TTC549 (cell line): ENCODE results near the gene TAS2R46.
"Not testable (repeated sequence)": the region's sequence is repeated elsewhere in the genome, so short reads cannot be mapped to it uniquely, and the experiment has no call there.

Source experiments
- FAIRE-seq: peaks from 2 replicates; lab custom pipeline; 2012; peaks lifted over from hg19 to GRCh38; lab: Jason Lieb, UNC

Gene TAS2R46

GRCh38 chr12:11062194-11062593 lies at the start of gene TAS2R46:
Gene TAS2R46, minus strand, starts transcription at chr12:11062294. Its CDS starts 0 bp downstream, at chr12:11062294.
- FAIRE-seq, result peak; percentile 23

DNA sequence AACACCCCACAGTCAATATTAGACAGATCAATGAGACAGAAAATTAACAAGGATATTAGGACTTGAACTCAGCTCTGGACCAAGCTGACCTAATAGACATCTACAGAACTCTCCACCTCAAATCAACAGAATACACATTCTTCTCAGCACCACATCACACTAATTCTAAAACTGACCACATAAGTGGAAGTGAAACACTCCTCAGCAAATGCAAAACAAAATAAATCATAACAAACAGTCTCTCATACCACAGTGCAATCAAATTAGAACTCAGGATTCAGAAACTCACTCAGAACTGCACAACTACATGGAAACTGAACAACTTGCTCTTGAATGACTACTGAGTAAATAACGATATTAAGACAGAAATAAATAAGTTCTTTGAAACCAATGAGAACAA lies 49.1 kb upstream of the TAS2R46 start:
- not testable (repeated sequence) for FAIRE-seq

DNA sequence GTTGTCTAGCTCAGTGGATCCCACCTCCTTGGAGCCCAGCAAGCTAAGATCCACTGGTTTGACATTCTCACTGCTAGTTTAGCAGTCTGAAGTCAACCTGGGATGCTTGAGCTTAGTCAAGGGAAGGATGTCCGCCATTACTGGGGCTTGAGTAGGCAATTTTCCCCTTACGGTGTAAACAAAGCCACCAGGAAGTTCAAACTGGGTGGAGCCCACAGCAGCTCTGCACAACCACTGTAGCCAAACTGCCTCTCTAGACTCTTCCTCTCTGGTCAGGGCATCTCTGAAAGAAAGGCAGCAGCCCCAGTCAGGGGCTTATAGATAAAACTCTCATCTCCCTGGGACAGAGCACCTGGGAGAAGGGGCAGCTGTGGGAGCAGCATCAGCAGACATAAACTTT lies 46.8 kb upstream of the TAS2R46 start:
- no peak for FAIRE-seq

DNA sequence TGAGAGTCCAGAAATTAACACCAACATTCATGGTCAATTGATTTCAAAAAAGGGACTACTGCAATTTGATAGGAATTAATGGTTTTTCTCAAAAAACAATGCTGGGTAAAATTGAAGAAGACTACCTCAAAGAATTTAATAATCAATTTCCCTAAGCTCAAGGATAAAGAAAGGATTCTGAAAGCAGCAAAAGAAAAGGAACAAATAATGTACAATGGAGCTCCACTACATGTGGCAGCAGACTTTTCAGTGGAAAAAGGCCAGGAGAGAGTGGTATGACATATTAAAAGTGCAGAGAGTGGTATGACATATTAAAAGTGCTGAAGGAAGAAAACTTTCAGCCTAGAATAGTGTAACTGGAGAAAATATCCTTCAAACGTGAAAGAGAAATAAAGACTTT lies 45.6 kb upstream of the TAS2R46 start:
- no peak for FAIRE-seq

DNA sequence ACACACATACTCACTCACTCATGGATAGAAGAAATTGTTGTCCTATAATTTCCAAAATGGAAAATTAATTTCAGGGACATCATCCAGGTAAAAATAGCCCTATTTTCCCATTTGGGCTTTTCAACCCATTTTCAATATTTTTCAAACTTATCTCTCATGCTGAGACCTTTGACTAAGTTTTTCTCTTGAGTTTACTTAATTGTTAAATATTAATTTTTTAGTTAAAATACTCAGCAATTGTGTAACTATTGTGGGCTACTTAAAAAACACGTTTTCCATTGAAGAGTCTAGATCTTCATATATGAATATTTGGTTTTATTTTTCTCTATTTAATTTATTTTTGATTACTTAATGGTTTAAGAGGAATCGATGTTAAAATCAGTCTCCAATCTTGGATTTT lies 44.2 kb upstream of the TAS2R46 start:
- peak; percentile 47 for FAIRE-seq

- no peak for FAIRE-seq
Observed at GRCh38 chr12:11105546-11105945, 43.5 kb upstream of the TAS2R46 start.

GRCh38 chr12:11094910-11095309 lies 32.8 kb upstream of the TAS2R46 start:
- not testable (repeated sequence) for FAIRE-seq

- no peak for FAIRE-seq
Observed at GRCh38 chr12:11092128-11092527, 30.0 kb upstream of the TAS2R46 start, which contains the start of gene TAS2R43. Gene TAS2R43, minus strand, starts transcription at chr12:11092313. Its CDS starts 84 bp downstream, at chr12:11092229.

- no peak for FAIRE-seq
Observed at GRCh38 chr12:11089246-11089645, 27.2 kb upstream of the TAS2R46 start.

DNA sequence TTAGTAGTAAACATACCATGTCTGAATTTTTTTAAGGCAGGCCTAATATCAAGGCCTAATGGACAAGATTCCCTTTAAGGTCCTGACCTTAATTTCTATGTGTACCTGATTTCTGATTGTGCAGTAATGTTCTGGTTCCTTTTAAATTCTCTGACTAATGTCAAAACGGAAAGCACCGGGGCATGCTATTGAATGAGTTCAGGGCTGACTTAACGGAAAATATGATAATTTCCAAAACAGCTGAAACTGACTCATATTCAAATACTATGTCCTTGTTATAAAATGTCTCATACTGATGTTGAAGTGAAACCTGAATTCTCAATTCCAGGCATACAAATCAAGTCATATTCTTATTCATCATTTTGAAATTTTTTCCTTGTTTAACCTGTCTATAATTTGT lies 23.3 kb upstream of the TAS2R46 start:
- FAIRE-seq, result no peak

GRCh38 chr12:11081987-11082386 lies 19.9 kb upstream of the TAS2R46 start:
- FAIRE-seq, result no peak

GRCh38 chr12:11078246-11078645 lies 16.2 kb upstream of the TAS2R46 start:
- no peak for FAIRE-seq

DNA sequence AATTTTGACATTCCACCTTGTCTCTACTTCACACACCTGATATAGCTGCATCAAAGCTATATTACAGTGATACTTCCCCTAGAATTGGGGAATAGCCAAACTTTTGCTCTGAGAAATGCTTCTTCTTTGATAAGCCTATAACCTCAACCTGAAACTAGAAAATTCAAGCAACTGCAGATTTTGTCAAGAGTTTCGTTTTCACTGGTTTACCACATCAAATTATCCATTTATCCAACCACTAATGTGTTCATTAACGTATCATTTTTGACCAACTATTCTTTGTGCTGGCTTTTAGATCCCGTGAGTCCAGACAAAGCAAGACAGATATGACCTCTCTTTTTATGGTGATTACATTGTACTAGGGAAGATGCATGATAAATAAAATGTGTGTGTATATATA lies 13.5 kb upstream of the TAS2R46 start:
- FAIRE-seq, result no peak

GRCh38 chr12:11071414-11071813 lies 9.3 kb upstream of the TAS2R46 start:
- FAIRE-seq, result no peak

DNA sequence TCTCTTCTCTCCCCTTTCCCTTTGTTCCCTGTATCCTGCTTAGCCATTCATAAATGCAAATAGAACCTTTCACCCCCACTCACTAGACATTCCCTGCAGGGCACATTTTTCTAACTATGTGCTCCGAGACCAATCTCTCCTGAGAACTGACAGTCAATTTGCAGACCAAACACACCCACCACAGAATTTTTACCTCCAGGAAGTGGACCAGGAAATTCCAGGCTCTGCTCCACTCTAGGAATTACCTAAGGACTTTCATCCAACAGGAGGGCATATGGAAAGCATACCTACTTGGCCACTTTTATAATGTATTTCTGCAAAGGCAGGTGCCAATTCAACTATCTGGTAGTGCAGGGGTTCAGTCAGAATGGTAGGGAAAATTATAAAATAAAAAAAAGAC lies 8.9 kb upstream of the TAS2R46 start:
- no peak for FAIRE-seq

DNA sequence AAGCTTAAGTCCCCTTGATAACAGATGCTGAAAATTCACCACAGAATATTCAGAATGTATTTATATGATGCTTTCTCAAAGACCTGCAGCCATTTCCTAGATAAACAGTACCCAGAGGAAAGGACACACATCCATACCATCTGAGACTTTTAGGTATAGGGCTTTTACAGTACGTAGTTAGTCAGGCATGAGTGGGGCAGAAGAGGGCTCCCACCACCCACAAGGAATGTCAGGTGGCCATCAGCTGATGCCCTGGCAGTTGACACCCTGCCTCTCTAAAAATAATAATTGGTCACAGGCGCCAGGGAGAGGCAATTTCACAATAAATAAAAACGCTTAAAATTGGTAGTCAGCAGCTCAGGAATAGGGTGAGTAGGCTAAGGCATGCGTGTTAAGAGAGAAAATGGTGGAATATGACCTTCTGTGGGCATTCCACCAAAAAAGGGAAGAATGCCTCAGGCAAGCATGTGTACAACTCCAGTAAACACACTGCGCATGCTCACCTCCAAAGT lies 7.8 kb upstream of the TAS2R46 start:
- FAIRE-seq, result no peak

DNA sequence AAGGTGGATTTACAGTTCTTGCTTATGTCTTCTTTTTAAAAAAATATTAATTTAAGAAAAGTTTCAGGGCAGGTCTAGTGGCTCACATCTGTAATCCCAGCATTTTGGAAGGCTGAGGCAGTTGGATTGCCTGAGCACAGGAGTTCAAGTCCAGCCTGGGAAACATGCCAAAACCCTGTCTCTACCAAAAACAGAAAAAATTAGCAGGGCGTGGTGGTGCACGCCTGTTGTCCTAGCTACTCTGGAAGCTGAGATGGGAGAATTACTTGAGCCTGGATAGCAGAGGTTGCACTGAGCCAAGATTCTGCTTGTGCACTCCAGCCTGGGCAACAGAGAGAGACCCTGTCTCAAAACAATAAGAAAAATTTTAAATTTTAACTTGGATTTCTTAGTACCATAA lies 5.4 kb upstream of the TAS2R46 start:
- no peak for FAIRE-seq

DNA sequence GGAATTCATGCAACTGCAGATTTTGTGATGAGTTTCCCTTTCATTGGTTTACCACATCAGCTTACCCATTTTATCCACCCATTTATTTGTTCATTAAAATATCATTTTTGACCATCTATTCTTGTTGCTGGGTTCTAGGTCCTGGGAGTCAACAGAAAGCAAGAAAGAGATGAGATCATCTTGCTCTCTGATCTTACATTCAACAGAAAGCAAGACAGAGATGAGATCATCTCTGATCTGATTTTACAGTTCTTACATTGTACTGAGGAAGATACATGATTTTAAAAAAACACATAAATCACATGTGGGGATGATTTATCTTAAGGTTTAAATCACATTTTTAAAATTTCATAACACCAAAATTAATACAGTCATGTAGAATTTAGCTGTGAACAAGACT lies 2.3 kb downstream of the TAS2R46 start:
- no peak for FAIRE-seq

DNA sequence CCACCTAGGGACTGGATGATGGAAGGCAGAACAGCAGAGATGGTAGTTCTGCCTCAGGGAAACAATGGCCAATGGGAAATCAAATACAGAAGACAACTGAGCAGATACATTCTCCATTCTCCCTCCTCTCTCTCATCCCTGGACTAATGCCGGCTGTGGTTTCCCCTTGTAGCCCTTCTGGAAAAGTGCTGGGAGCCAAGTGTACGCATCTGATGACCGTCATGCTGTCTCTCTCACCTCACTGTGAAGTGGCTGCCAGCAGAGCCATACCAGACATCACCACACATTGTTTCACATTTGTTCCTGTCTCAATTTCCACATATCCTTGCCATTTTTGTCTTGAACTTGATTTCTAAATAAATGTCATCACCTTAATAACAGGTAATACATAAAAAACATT lies 3.1 kb downstream of the TAS2R46 start:
- FAIRE-seq, result no peak

DNA sequence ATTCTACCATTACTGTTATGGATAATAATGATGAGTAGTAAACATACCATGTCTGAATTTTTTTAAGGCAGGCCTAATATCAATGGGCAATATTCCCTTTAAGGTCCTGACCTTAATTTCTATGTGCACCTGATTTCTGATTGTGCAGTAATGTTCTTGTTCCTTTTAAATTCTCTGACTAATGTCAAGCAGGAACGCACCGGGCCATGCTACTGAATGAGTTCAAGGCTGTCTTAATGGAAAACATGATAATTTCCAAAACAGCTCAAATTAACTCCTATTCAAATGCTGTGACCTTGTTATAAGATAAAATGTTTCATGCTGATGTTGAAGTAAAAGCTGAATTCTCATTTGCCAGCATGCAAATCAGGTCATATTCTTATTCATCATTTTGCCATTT lies 6.8 kb downstream of the TAS2R46 start:
- no peak for FAIRE-seq

DNA sequence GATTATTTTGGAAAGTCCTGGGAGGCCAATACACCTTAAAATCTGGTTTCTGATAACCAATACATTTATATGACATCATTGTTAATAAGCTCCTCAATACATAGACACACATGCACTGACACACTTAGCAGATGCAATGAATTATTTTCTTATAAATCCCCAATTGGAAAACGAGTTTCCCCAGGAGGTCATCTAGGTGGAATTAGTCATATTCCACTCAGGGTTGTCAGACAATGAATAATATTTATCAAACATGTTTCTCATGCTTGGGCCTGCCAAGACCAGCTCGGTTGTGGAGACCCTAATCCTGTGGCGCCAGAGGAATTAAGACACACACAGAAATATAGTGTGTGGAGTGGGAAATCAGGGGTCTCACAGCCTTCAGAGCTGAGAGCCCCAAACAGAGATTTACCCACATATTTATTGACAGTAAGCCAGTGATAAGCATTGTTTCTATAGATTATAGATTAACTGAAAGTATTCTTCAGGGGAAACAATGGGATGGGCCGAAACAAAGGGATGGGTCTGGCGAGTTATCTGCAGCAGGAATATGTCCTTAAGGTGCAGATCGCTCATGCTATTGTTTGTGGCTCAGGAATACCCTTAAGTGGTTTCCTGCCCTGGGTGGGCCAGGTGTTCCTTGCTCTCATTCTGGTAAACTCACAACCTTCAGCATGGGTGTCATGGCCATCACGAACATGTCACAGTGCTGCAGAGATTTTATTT lies 12.1 kb downstream of the TAS2R46 start:
- not testable (repeated sequence) for FAIRE-seq

DNA sequence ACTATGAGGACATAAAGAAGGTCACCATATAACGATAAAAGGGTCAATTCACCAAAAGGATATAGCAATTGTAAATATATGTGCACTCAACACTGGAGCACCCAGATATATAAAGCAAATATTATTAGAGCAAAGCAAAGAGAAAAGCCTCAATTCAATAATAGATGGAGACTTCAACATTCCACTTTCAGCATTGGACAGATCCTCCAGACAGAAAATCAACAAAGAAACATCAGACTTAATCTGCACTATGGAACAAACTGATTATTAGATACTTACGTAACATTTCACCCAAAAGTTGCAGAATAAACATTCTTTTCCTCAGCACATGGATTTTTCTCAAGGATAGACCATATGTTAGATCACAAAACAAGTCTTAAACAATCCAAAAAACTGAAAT lies 20.7 kb downstream of the TAS2R46 start:
- FAIRE-seq, result not testable (repeated sequence)

DNA sequence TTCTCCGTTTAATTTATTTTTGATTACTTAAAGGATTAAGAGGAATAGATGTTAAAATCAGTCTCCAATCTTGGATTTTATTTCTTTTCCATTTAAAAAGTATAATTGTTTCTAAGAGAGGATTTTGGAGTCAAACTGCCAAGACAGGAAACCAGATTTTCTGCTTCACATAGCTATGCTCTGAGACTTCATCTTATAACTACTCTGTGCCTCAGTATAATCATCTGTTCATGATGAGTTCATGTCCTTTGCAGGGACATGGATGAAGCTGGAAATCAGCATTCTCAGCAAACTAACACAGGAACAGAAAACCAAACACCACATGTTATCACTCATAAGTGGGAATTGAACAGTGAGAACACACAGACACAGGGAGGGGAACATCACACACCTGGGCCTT lies 21.9 kb downstream of the TAS2R46 start:
- no peak for FAIRE-seq

GRCh38 chr12:11039171-11039570 lies 22.9 kb downstream of the TAS2R46 start:
- no peak for FAIRE-seq
